ENCODE measurements around the gene EFCAB6. TPM values are rescaled to one million over a fixed set of nuclear protein-coding genes. Genes with fewer than 3 reads are reported as not detected.

Gene EFCAB6
- total and polyA plus RNA-seq, 4 donors = 1.7 to 15.4 (median 7.6) TPM

DNA sequence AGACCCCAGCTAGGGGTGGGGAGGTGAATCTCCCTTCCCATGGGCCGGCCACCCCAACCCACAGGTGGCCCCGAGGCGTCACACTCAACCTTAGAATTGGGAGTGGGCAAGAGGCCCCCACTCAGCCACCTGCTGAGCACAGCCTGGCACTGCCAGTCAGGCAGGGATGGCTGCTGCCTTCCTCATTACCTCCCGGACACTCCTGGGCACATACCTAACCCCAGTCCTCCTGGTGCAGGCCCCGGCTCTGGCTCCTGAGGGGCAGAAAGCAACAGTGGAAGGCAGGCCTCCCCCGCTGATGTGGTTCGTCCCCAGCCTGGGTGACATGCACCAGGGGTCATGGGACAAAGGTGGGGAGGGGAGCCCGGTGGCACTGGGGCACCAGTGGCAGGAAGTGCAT lies 296.7 kb downstream of the EFCAB6 start:
- DNase-seq (no peak), ATAC-seq (ENCODE audit: insufficient read depth, low FRiP score) (no peak)
- Histone ChIP-seq H3K9ac (ENCODE audit: insufficient read depth in 1 of 2, low read length in 2 of 2) (no peak overlapping the region), H3K27me3 (ENCODE audit: control insufficient read depth in 3 of 3, insufficient read depth in 3 of 3, low read length in 2 of 3) (peaks cover 0 to 2% (median under 1%) of the 10 kb centered on the region in 3 donors), H3K4me1 (ENCODE audit: control insufficient read depth in 5 of 5, insufficient read depth in 5 of 5, low read length in 5 of 5) (no peaks in the 10 kb centered on the region), H3K36me3 (ENCODE audit: control insufficient read depth in 4 of 4, insufficient read depth in 4 of 4, low read length in 4 of 4) (no peaks in the 10 kb centered on the region), H3K9me3 (ENCODE audit: control insufficient read depth in 4 of 4, insufficient read depth in 3 of 4, low read length in 3 of 4) (peaks cover 0 to 5% (median 0%) of the 10 kb centered on the region in 4 donors), H3K4me3 (no peak overlapping the region), H3K27ac (ENCODE audit: low read depth in 1 of 2, low read length in 1 of 2) (no peak overlapping the region)
- 80 to 90% methylated on average over 7 to 8 of the region's 8 CpGs for WGBS, 2 donors
- TF ChIP-seq, protein P1, sequence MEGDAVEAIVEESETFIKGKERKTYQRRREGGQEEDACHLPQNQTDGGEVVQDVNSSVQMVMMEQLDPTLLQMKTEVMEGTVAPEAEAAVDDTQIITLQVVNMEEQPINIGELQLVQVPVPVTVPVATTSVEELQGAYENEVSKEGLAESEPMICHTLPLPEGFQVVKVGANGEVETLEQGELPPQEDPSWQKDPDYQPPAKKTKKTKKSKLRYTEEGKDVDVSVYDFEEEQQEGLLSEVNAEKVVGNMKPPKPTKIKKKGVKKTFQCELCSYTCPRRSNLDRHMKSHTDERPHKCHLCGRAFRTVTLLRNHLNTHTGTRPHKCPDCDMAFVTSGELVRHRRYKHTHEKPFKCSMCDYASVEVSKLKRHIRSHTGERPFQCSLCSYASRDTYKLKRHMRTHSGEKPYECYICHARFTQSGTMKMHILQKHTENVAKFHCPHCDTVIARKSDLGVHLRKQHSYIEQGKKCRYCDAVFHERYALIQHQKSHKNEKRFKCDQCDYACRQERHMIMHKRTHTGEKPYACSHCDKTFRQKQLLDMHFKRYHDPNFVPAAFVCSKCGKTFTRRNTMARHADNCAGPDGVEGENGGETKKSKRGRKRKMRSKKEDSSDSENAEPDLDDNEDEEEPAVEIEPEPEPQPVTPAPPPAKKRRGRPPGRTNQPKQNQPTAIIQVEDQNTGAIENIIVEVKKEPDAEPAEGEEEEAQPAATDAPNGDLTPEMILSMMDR (IDR thresholded peaks at IDR 0.05; ENCODE audit: control extremely low read depth, extremely low read depth) = no peak

GRCh38 chr22:43514476-43515157 lies 297.5 kb downstream of the EFCAB6 start:
- TF ChIP-seq, protein P1 (IDR thresholded peaks at IDR 0.05; ENCODE audit: control extremely low read depth, extremely low read depth) = no peak
- ATAC-seq (ENCODE audit: insufficient read depth, low FRiP score) = no peak
- Histone ChIP-seq H3K9me3 (ENCODE audit: control insufficient read depth in 4 of 4, insufficient read depth in 3 of 4, low read length in 3 of 4) (peaks cover 0 to 5% (median 0%) of the 10 kb centered on the region in 4 donors), H3K4me1 (ENCODE audit: control insufficient read depth in 5 of 5, insufficient read depth in 5 of 5, low read length in 5 of 5) (no peaks in the 10 kb centered on the region), H3K27ac (ENCODE audit: low read depth in 1 of 2, low read length in 1 of 2) (no peak overlapping the region), H3K36me3 (ENCODE audit: control insufficient read depth in 4 of 4, insufficient read depth in 4 of 4, low read length in 4 of 4) (no peaks in the 10 kb centered on the region), H3K9ac (ENCODE audit: insufficient read depth in 1 of 2, low read length in 2 of 2) (no peak overlapping the region), H3K4me3 (no peak overlapping the region), H3K27me3 (ENCODE audit: control insufficient read depth in 3 of 3, insufficient read depth in 3 of 3, low read length in 2 of 3) (peaks cover 0 to 2% (median 0%) of the 10 kb centered on the region in 3 donors)
- 77 to 87% methylated on average over 31 of the region's 31 CpGs for WGBS, 2 donors
- no peak for DNase-seq

- no peak for ATAC-seq (ENCODE audit: insufficient read depth, low FRiP score)
- Histone ChIP-seq H3K9me3 (ENCODE audit: control insufficient read depth in 4 of 4, insufficient read depth in 3 of 4, low read length in 3 of 4) (peaks cover 0 to 4% (median 0%) of the 10 kb centered on the region in 4 donors), H3K27me3 (ENCODE audit: control insufficient read depth in 3 of 3, insufficient read depth in 3 of 3, low read length in 2 of 3) (no peaks in the 10 kb centered on the region), H3K9ac (ENCODE audit: insufficient read depth in 1 of 2, low read length in 2 of 2) (no peak overlapping the region), H3K4me3 (no peak overlapping the region), H3K36me3 (ENCODE audit: control insufficient read depth in 4 of 4, insufficient read depth in 4 of 4, low read length in 4 of 4) (no peaks in the 10 kb centered on the region), H3K4me1 (ENCODE audit: control insufficient read depth in 5 of 5, insufficient read depth in 5 of 5, low read length in 5 of 5) (no peaks in the 10 kb centered on the region), H3K27ac (ENCODE audit: low read depth in 1 of 2, low read length in 1 of 2) (no peak overlapping the region)
- 76 to 83% methylated on average over 8 of the region's 8 CpGs for WGBS, 2 donors
- DNase-seq = no peak
- TF ChIP-seq, protein P1 (IDR thresholded peaks at IDR 0.05; ENCODE audit: control extremely low read depth, extremely low read depth) = no peak
Observed at GRCh38 chr22:43512279-43512678, 299.8 kb downstream of the EFCAB6 start.
